Mucosa of rectum (tissue), 2 donors: Measurements from ENCODE around the gene ZAR1.
A peak's percentile ranks its signal among the peaks of the same experiment; 100 is the strongest.
"Not testable (repeated sequence)": the region's sequence is repeated elsewhere in the genome, so short reads cannot be mapped to it uniquely, and the experiment has no call there.

Experiments used
- H3K27ac ChIP-seq, 2 donors: one replicate each; pipeline ENCODE4 v1.7.0; 2013; ENCODE audit warnings: inconsistent platforms in 2 of 2, low read depth in 2 of 2, low read length in 2 of 2
- H3K27me3 ChIP-seq, 2 donors: one replicate each; pipeline ENCODE4 v1.7.0; 2013; ENCODE audit warnings: low read length in 2 of 2; ENCODE audit not compliant: control insufficient read depth in 2 of 2, insufficient read depth in 2 of 2
- H3K36me3 ChIP-seq, 2 donors: one replicate each; pipeline ENCODE4 v1.7.0; 2013; ENCODE audit warnings: low read length in 2 of 2; ENCODE audit not compliant: control insufficient read depth in 2 of 2, insufficient read depth in 2 of 2
- H3K4me1 ChIP-seq, 2 donors: one replicate each; pipeline ENCODE4 v1.7.0; 2013; ENCODE audit warnings: low read length in 2 of 2, mild to moderate bottlenecking in 1 of 2; ENCODE audit not compliant: control insufficient read depth in 2 of 2, insufficient read depth in 2 of 2
- H3K4me3 ChIP-seq, 2 donors: one replicate each; pipeline ENCODE4 v1.7.0; 2013; ENCODE audit warnings: low read length in 2 of 2
- H3K9ac ChIP-seq, 2 donors: one replicate each; pipeline ENCODE4 v1.7.0; 2013; ENCODE audit warnings: low read length in 2 of 2, low read depth in 1 of 2, mild to moderate bottlenecking in 1 of 2
- H3K9me3 ChIP-seq, 2 donors: one replicate each; pipeline ENCODE4 v1.7.0; 2013; ENCODE audit warnings: low read length in 2 of 2; ENCODE audit not compliant: control insufficient read depth in 2 of 2
- donor health status: healthy.
- donor health status: Normal muscosa, but diverticular disease.

ZAR1 gene, protein sequence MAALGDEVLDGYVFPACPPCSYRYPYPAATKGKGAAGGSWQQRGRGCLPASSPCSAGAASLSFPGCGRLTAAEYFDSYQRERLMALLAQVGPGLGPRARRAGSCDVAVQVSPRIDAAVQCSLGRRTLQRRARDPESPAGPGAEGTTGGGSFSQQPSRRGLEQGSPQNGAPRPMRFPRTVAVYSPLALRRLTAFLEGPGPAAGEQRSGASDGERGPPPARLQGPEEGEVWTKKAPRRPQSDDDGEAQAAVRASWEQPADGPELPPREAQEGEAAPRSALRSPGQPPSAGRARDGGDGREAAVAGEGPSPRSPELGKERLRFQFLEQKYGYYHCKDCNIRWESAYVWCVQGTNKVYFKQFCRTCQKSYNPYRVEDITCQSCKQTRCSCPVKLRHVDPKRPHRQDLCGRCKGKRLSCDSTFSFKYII

DNA sequence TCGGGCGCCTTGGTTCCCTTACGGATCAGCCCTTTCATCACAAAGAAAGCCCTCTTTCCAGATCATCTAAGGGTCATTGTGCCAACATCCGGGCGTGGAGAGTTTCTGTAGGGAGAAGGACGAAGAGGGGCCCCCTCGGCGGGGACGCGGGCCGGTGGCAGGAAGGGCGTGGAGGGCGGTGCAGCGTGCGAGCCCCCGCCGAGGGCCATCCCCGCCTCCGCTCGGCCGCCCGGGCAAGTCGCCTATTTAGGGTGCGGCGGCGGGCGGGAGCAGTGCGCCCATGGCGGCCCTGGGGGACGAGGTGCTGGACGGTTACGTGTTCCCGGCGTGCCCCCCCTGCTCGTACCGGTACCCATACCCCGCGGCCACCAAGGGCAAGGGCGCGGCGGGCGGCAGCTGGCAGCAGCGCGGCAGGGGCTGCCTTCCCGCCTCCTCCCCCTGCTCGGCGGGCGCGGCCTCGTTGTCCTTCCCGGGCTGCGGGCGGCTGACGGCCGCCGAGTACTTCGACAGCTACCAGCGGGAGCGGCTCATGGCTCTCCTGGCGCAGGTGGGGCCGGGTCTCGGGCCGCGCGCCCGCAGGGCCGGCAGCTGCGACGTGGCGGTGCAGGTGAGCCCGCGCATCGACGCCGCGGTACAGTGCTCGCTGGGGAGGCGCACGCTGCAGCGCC is at the start of gene ZAR1:
Gene ZAR1 (plus strand): TSS at position 241 of the 668 bp plus-strand sequence. CDS start 40 bp downstream, at position 281.
- Histone ChIP-seq H3K9ac (peak within 1 kb of the TSS in 1 of 2 donors; percentile 35), H3K27me3 (peaks cover 36 to 37% of the 10 kb centered on the region in 2 donors), H3K36me3 (no peaks in the 10 kb centered on the region), H3K4me3 (peak within 1 kb of the TSS in 1 of 2 donors; percentile 40), H3K9me3 (no peaks in the 10 kb centered on the region), H3K27ac (no peak within 1 kb of the TSS), H3K4me1 (peaks cover 0 to 4% of the 10 kb centered on the region in 2 donors)

DNA sequence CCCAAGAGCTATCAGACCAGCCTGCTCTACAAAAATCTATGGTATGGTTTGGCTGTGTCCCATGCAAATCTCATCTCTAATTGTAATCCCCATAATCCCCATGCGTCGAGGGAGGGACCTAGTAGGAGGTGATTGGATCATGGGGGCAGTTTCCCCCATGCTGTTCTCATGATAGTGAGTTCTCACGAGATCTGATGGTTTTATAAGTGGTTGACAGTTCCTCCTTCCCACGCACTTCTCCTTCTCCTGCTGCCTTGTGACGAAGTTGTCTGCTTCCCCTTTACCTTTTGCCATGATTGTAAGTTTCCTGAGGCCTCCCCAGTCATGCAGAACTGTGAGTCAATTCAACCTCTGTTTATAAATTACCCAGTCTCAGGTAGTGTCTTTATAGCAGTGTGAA is 49.1 kb upstream of the ZAR1 start:
- not testable (repeated sequence) for H3K4me3 ChIP-seq, H3K27me3 ChIP-seq, H3K9me3 ChIP-seq, H3K9ac ChIP-seq, H3K4me1 ChIP-seq, H3K36me3 ChIP-seq, H3K27ac ChIP-seq

DNA sequence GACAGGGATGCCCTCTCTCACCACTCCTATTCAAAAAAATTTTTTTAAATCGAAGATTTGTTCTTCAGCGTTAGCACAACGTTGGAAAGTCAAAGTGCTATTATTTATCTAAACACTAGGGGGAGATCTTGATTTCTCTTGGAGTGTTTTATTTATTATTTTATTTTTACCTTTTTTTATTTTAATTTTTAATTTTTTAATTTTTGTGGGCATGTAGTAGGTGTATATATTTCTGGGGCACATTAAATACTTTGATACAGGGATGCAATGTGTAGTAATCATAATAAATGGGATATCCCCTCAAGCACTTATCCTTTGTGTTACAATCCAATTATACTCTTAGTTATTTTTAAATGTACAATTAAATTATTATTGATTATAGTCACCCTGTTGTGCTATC is 44.3 kb upstream of the ZAR1 start:
- Histone ChIP-seq H3K36me3 (no peaks in the 10 kb centered on the region), H3K27me3 (no peaks in the 10 kb centered on the region), H3K4me1 (peaks cover 0 to 3% of the 10 kb centered on the region in 2 donors), H3K4me3 (no peak overlapping the region), H3K9me3 (no peaks in the 10 kb centered on the region), H3K9ac (no peak overlapping the region), H3K27ac (no peak overlapping the region)

DNA sequence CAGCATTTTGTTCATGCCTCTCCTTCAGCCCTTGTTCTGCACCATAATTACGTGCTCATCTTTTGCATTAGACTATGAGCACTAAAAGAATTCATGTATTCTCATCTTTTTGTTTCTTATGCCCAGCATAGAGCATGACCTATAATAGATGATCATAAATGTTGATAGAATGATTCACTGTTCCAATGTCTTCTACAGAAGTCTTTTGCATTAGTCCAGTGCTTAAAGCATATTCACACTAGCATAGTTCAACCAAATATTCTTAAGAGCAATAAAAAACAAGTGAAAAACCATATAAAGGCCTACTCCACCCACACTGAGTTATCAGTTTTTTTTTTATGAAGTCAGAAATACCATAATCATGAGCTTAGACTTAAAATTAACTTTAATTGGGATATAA is 43.4 kb upstream of the ZAR1 start:
- Histone ChIP-seq H3K27ac (no peak overlapping the region), H3K4me3 (no peak overlapping the region), H3K27me3 (no peaks in the 10 kb centered on the region), H3K4me1 (peaks cover 0 to 3% of the 10 kb centered on the region in 2 donors), H3K9me3 (no peaks in the 10 kb centered on the region), H3K36me3 (no peaks in the 10 kb centered on the region), H3K9ac (no peak overlapping the region)

DNA sequence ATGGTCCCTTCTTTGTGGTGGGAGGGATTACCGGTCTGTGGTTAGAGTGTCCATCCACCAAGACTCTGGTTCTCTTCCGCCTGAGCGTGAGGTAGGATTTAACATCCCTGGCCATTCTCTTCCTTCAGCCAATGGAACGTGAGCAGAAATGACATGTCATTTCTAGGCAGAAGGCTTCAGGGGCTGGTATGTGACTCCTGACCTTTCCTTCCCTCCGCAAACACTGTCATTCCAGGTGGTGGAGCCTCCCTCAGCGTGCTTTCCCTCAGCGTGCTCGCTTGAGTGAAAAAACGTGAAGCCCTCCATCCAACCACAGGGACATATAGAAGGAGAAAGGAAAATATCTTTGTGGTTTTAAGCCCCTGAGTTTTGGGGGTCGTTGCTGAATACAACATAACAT is 40.9 kb upstream of the ZAR1 start:
- H3K9ac ChIP-seq = no peak overlapping the region
- no peak overlapping the region for H3K4me3 ChIP-seq
- no peaks in the 10 kb centered on the region for H3K27me3 ChIP-seq
- H3K9me3 ChIP-seq = no peaks in the 10 kb centered on the region
- peaks cover 0 to 3% of the 10 kb centered on the region in 2 donors for H3K4me1 ChIP-seq
- H3K36me3 ChIP-seq = no peaks in the 10 kb centered on the region
- H3K27ac ChIP-seq = no peak overlapping the region

DNA sequence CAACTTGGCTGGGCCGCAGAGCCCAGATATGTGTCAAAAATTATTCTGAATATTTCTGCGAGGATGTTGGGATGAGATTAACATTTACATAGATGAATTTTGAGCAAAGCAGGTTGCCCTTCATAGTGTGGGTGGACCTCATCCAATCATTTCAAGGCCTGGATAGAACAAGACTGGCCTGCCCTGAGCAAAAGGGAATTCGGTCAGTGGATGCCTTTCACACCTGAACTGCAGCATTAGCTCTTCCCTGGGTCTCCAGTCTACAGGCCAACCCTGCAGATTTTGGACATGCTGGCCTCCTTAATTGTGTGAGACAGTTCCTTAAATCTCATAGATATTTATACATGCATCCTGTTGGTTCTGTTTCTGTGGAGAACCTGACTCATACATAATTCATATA is 39.3 kb upstream of the ZAR1 start:
- no peaks in the 10 kb centered on the region for H3K27me3 ChIP-seq
- H3K9ac ChIP-seq = no peak overlapping the region
- peaks cover 0 to 3% of the 10 kb centered on the region in 2 donors for H3K4me1 ChIP-seq
- H3K4me3 ChIP-seq = no peak overlapping the region
- H3K36me3 ChIP-seq = no peaks in the 10 kb centered on the region
- no peaks in the 10 kb centered on the region for H3K9me3 ChIP-seq
- H3K27ac ChIP-seq = no peak overlapping the region

DNA sequence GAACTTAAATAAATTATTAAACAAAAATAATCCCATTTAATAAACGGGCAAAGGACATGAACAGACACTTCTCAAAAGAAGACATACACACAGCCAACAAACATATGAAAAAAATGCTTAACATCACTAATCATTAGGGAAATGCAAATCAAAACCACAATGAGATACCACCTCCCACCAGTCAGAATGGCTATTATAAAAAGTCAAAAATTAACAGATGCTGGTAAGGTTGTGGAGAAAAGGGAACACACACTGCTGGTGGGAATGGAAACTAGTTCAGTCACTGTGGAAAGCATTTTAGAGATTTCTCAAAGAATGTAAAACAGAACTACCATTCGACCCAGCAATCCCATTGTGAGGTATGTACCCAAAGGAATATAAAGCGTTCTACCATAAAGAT is 38.4 kb upstream of the ZAR1 start:
- not testable (repeated sequence) for H3K4me3 ChIP-seq, H3K27me3 ChIP-seq, H3K9me3 ChIP-seq, H3K4me1 ChIP-seq, H3K9ac ChIP-seq, H3K36me3 ChIP-seq, H3K27ac ChIP-seq

DNA sequence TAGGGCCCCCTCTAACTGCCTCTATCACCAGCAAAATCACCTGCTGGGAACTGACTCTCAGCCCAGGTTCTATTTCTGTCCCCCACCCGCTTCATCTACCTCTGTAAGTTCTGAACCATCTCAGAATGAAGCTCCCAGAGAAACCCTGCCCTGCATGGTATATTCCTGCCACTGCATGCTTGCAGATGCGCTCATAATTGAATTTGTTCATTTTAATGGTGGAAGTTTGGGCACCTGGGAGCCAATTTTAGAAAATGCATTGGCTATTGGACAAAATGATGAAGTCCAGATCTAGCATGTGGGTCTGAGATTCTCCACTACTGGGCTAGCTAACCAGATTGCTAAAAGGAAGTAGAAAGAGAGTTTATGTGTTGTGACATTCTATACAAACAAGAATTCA is 35.5 kb upstream of the ZAR1 start:
- Histone ChIP-seq H3K27ac (no peak overlapping the region), H3K4me3 (no peak overlapping the region), H3K4me1 (no peaks in the 10 kb centered on the region), H3K27me3 (no peaks in the 10 kb centered on the region), H3K36me3 (no peaks in the 10 kb centered on the region), H3K9ac (no peak overlapping the region), H3K9me3 (no peaks in the 10 kb centered on the region)

DNA sequence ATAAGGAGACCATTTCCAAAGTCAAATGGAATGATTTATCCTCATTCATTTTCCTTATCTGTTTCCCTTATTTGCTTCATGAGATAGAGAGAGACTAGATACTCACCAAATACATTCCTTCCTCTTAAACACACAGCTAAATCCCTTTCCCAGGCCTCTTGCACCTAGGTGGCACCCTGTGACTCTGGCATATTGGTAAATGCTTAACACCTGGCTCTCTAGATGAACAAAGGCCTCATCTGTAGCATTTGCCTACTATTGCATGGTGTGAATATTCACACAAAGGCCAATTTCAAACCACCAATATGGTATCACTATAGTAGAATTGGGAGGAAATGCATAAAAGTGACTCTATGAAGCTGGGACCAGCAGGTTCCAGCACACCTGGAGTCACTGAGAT is 29.1 kb upstream of the ZAR1 start:
- Histone ChIP-seq H3K36me3 (no peaks in the 10 kb centered on the region), H3K9me3 (no peaks in the 10 kb centered on the region), H3K4me3 (no peak overlapping the region), H3K9ac (no peak overlapping the region), H3K27me3 (no peaks in the 10 kb centered on the region), H3K27ac (no peak overlapping the region), H3K4me1 (no peaks in the 10 kb centered on the region)

DNA sequence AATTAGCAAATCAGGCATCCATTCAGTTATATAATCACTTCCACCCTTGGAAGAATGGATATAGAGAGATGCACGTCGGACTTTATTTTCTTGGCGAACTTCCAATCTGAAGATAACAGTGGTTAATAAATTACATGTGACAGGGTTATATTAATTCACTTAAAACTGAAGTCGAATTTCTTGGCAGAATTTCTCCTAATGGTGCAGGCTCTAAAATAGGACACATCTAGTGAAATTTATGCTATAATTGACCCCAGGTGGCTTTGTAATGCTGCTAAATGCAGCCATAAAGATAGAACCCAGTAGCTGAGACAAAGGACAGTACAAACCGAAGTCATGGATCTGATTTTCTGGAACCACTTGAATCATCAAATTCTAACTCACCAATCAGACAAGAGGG is 27.7 kb upstream of the ZAR1 start:
- no peak overlapping the region for H3K9ac ChIP-seq
- no peaks in the 10 kb centered on the region for H3K27me3 ChIP-seq
- no peak overlapping the region for H3K4me3 ChIP-seq
- H3K9me3 ChIP-seq = no peaks in the 10 kb centered on the region
- no peaks in the 10 kb centered on the region for H3K4me1 ChIP-seq
- H3K27ac ChIP-seq = no peak overlapping the region
- H3K36me3 ChIP-seq = no peaks in the 10 kb centered on the region
